HepG2 (cell line): ENCODE data around the gene LYZL2. TPM values are rescaled to one million over a fixed set of nuclear protein-coding genes. Genes with fewer than 3 reads are reported as not detected.
"Not testable (repeated sequence)": the region's sequence is repeated elsewhere in the genome, so short reads cannot be mapped to it uniquely, and the experiment has no call there.

Experiments
- ATAC-seq: fragments of 200-7000 bp; cut with Tn5 transposase; 3 replicates; pipeline ENCODE4 v1.9.1; 2020; ENCODE audit warnings: mild to moderate bottlenecking, moderate library complexity
- BruUV-seq: library from RNA; stranded (reverse); fragments of 400-500 nt; replicated peaks from 2 replicates; lab custom pipeline; 2021; lab: Mats Ljungman, UMichigan
- CTCF ChIA-PET: fragments of 300-600 bp; formaldehyde crosslinking; extraction: SDS; loops from one replicate; lab custom pipeline; 2021; ENCODE audit warnings: low total read pairs, inconsistent platforms, low intra/inter-chr PET ratio; lab: Yijun Ruan, JAX
- POLR2A ChIA-PET: fragments of 350-600 bp; sonication (Branson Sonifier 250); formaldehyde crosslinking; loops from one replicate; lab custom pipeline; 2020; ENCODE audit warnings: antibody characterized with exemption, inconsistent platforms; lab: Yijun Ruan, JAX
- DNase-seq: peaks from one replicate; pipeline ENCODE4 v3.0.0-alpha.2; 2015; ENCODE audit warnings: low spot score
- FAIRE-seq: peaks from 3 replicates; lab custom pipeline; 2011; peaks lifted over from hg19 to GRCh38; lab: Jason Lieb, UNC
- H2AFZ ChIP-seq: one replicate; pipeline ENCODE4 v1.6.1; 2011; ENCODE audit warnings: low read length, inconsistent platforms
- H3K27ac ChIP-seq: fragments of 300-600 bp; 3 replicates; pipeline ENCODE4 v1.8.0; 2011; ENCODE audit warnings: mixed run types, mild to moderate bottlenecking, mixed read lengths, low read length, inconsistent platforms; ENCODE audit not compliant: insufficient read depth; ENCODE audit errors: extremely low read length
- H3K27me3 ChIP-seq, 2 experiments: fragments of 200-600 bp in 1 of 2; 2 replicates in 1 of 2; 3 replicates in 1 of 2; pipeline versions ENCODE4 v1.6.0 to v1.8.0; 2011; ENCODE audit warnings: low read length in 2 of 2, mild to moderate bottlenecking in 2 of 2, moderate library complexity in 2 of 2, inconsistent platforms in 1 of 2; ENCODE audit not compliant: insufficient read depth in 2 of 2, control insufficient read depth in 1 of 2
- H3K36me3 ChIP-seq, 2 experiments: fragments of 200-600 bp in 1 of 2; replicated peaks in 1 of 2; 2 replicates in 1 of 2; 3 replicates in 1 of 2; pipeline versions ENCODE4 v1.5.1 to v1.8.0; 2011; ENCODE audit warnings: low read length in 2 of 2, inconsistent platforms in 1 of 2; ENCODE audit not compliant: insufficient read depth in 2 of 2, control insufficient read depth in 1 of 2
- H3K4me1 ChIP-seq: 2 replicates; pipeline ENCODE4 v1.5.1; 2012; ENCODE audit warnings: low read length, inconsistent platforms; ENCODE audit not compliant: insufficient read depth
- H3K4me2 ChIP-seq: 2 replicates; pipeline ENCODE4 v1.6.0; 2011; ENCODE audit warnings: low read depth, low read length, inconsistent platforms
- H3K4me3 ChIP-seq, 3 experiments: fragments of 200-600 bp in 1 of 3; sonication (generic), shearing (Covaris generic) in 1 of 3; replicated peaks in 1 of 3; 2 replicates each; pipeline ENCODE4 v1.5.1; 2011 to 2016; ENCODE audit warnings: low read length in 3 of 3, inconsistent platforms in 2 of 3, low read depth in 2 of 3, mild to moderate bottlenecking in 2 of 3, control low read depth in 1 of 3, mixed read lengths in 1 of 3; ENCODE audit not compliant: insufficient read depth in 1 of 3
- H3K79me2 ChIP-seq: one replicate; pipeline ENCODE4 v1.6.1; 2011; ENCODE audit warnings: low read length, inconsistent platforms; ENCODE audit not compliant: insufficient read depth
- H3K9ac ChIP-seq: 2 replicates; pipeline ENCODE4 v1.6.0; 2011; ENCODE audit warnings: mild to moderate bottlenecking, low read depth, low read length, inconsistent platforms; ENCODE audit not compliant: insufficient read depth
- H3K9me3 ChIP-seq: 2 replicates; pipeline ENCODE4 v1.5.1; 2012; ENCODE audit warnings: mild to moderate bottlenecking, low read length
- H4K20me1 ChIP-seq: 2 replicates; pipeline ENCODE4 v1.6.0; 2011; ENCODE audit warnings: inconsistent platforms, mild to moderate bottlenecking, low read length, moderate library complexity; ENCODE audit not compliant: insufficient read depth
- FOXA1 ChIP-seq, 2 experiments: fragments of 450-650 bp in 1 of 2; sonication (generic) in 1 of 2; formaldehyde crosslinking in 1 of 2; IDR thresholded peaks; 2 replicates each; pipeline versions ENCODE4 v1.4.0 to v1.6.1; 2016 to 2020; ENCODE audit warnings: missing genetic modification reagents in 1 of 2
- ZMAT3 ChIP-seq: sonication (generic); formaldehyde crosslinking; conservative IDR thresholded peaks from 2 replicates; pipeline ENCODE4 v1.7.0; 2021; ENCODE audit warnings: missing genetic modification reagents
- WGBS: methylation state at CpG from one replicate; pipeline ENCODE4 v1.1.6; 2017; ENCODE audit warnings: low lambda C conversion rate; 5-methylcytosine and 5-hydroxymethylcytosine counted together
- in situ Hi-C: cut with HindIII; loops from 2 replicates; pipeline ENCODE4 v1.10.0; 2017; ENCODE audit warnings: low pct_unique_long_range_greater_than_20kb; ENCODE audit not compliant: extremely low pct_ligation_motif_present
- intact Hi-C: fragments of 100-400 bp; cut with micrococcal nuclease; formaldehyde crosslinking; loops from one replicate; pipeline ENCODE4 v1.10.0; 2022; ENCODE audit not compliant: unreplicated experiment
- polyA plus RNA-seq, 8 experiments: library from polyadenylated mRNA; depleted of rRNA in 3 of 8; stranded (reverse) in 7 of 8; unstranded in 1 of 8; fragments of >200 nt; fragmentation: Illumina TruSeq in 4 of 8; extraction: Trizol in 4 of 8; gene quantifications; 2 replicates each; pipeline versions ENCODE4 v1.2.1 to v1.2.3, GENCODE V29; 2011 to 2016; ENCODE audit warnings: low read depth in 4 of 8, missing spikeins in 1 of 8, mixed read lengths in 1 of 8; ENCODE audit not compliant: insufficient read depth in 1 of 8
- total RNA-seq, 5 experiments: library from RNA; depleted of rRNA; stranded (reverse); fragments of >200 nt; fragmentation: Illumina TruSeq; extraction: Trizol; gene quantifications; 2 replicates each; pipeline ENCODE4 v1.2.3, GENCODE V29; 2016; ENCODE audit warnings: low read depth in 1 of 5
- TF ChIP-seq, protein P1 (sequence below): sonication (generic); formaldehyde crosslinking; IDR thresholded peaks from 2 replicates; pipeline ENCODE4 v1.5.1; 2020; ENCODE audit warnings: mild to moderate bottlenecking, missing genetic modification reagents

The LYZL2 gene
- total and polyA plus RNA-seq, 2 of the 13 experiments (the other 11 are each of a cell fraction or from before 2014, with no cell fraction given): 0.20 to 0.63 TPM

GRCh38 chr10:30629653-30630052 is at the start of gene LYZL2 (continued):
- TF ChIP-seq, protein P1, sequence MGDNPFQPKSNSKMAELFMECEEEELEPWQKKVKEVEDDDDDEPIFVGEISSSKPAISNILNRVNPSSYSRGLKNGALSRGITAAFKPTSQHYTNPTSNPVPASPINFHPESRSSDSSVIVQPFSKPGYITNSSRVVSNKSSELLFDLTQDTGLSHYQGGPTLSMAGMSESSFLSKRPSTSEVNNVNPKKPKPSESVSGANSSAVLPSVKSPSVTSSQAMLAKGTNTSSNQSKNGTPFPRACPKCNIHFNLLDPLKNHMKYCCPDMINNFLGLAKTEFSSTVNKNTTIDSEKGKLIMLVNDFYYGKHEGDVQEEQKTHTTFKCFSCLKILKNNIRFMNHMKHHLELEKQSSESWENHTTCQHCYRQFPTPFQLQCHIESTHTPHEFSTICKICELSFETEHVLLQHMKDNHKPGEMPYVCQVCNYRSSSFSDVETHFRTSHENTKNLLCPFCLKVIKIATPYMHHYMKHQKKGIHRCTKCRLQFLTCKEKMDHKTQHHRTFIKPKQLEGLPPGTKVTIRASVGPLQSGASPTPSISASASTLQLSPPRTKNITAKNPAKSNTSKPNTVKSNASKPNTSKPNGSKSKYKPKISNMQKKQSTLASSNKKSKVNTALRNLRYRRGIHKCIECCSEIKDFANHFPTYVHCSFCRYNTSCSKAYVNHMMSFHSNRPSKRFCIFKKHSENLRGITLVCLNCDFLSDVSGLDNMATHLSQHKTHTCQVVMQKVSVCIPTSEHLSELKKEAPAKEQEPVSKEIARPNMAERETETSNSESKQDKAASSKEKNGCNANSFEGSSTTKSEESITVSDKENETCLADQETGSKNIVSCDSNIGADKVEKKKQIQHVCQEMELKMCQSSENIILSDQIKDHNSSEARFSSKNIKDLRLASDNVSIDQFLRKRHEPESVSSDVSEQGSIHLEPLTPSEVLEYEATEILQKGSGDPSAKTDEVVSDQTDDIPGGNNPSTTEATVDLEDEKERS (CRISPR knock-in tag): no peak
- TF ChIP-seq ZMAT3 (CRISPR knock-in tag) (no peak), FOXA1 (IDR thresholded peaks at IDR 0.05) (no peak), FOXA1 (CRISPR knock-in tag; IDR thresholded peaks at IDR 0.05) (no peak)
- TF ChIP-seq, all 625 proteins: peak for 0

GRCh38 chr10:30677616-30678015 is 48.1 kb upstream of the LYZL2 start:
- H3K36me3 ChIP-seq, BruUV-seq, POLR2A ChIA-PET, H3K4me2 ChIP-seq, FAIRE-seq, H3K4me3 ChIP-seq, H3K27me3 ChIP-seq, H3K9me3 ChIP-seq, H2AFZ ChIP-seq, H3K9ac ChIP-seq, H3K4me1 ChIP-seq, CTCF ChIA-PET, H3K27ac ChIP-seq, DNase-seq, H3K79me2 ChIP-seq, in situ Hi-C loops, H4K20me1 ChIP-seq, ATAC-seq, intact Hi-C loops: not testable (repeated sequence)
- 40% methylated on average over 4 of the region's 7 CpGs for WGBS

- H3K9me3 ChIP-seq, H3K27me3 ChIP-seq, ATAC-seq, H4K20me1 ChIP-seq, H3K4me1 ChIP-seq, H3K4me3 ChIP-seq, CTCF ChIA-PET, H3K79me2 ChIP-seq, H3K36me3 ChIP-seq, BruUV-seq, H3K9ac ChIP-seq, H2AFZ ChIP-seq, POLR2A ChIA-PET, H3K4me2 ChIP-seq, DNase-seq, in situ Hi-C loops, H3K27ac ChIP-seq, intact Hi-C loops, FAIRE-seq: not testable (repeated sequence)
- 54% methylated on average over 3 of the region's 3 CpGs for WGBS
Observed at GRCh38 chr10:30677146-30677545, 47.6 kb upstream of the LYZL2 start.
